IPS-11a (cell line): ENCODE data around the gene DUSP11.
"Not testable (repeated sequence)": the region's sequence is repeated elsewhere in the genome, so short reads cannot be mapped to it uniquely, and the experiment has no call there.

Source experiments
- H3K4me3 ChIP-seq: one replicate; pipeline ENCODE4 v1.5.1; 2013; ENCODE audit warnings: low read depth, low read length, control low read depth

DUSP11 gene

GRCh38 chr2:73718851-73719621 is 60.9 kb downstream of the DUSP11 start:
- H3K4me3 ChIP-seq: no peak overlapping the region

- H3K4me3 ChIP-seq: no peak overlapping the region
Measured at GRCh38 chr2:73718421-73718820, 61.5 kb downstream of the DUSP11 start.

GRCh38 chr2:73717695-73718094 is 62.2 kb downstream of the DUSP11 start:
- not testable (repeated sequence) for H3K4me3 ChIP-seq

- H3K4me3 ChIP-seq: no peak overlapping the region
Measured at GRCh38 chr2:73717251-73717606, 62.7 kb downstream of the DUSP11 start.

- no peak overlapping the region for H3K4me3 ChIP-seq
Measured at GRCh38 chr2:73716543-73717250, 63.2 kb downstream of the DUSP11 start.

- H3K4me3 ChIP-seq: no peak overlapping the region
Measured at GRCh38 chr2:73714091-73714490, 65.8 kb downstream of the DUSP11 start.
